Activated naive CD4-positive, alpha-beta T cell treated with anti-CD3 and anti-CD28 coated beads, Interleukin-2, amount 10 ng/mL, durations not matched to agents 7 days and 5 days (primary cell): ENCODE data around the gene IL17RE.
A peak's percentile ranks its signal among the peaks of the same experiment; 100 is the strongest.

Experiments
- CTCF ChIA-PET: fragments of 350-600 bp; sonication (Branson Sonifier 250); formaldehyde crosslinking; loops from one replicate; lab custom pipeline; 2021; ENCODE audit warnings: antibody characterized with exemption; lab: Charles Lee
- DNase-seq: peaks from one replicate; pipeline ENCODE4 v3.0.0-alpha.2; 2020
- H3K27ac Mint-ChIP-seq: one replicate; pipeline ENCODE4 v1.8.0; 2021; ENCODE audit warnings: mild to moderate bottlenecking, moderate library complexity, mixed read lengths
- H3K27me3 Mint-ChIP-seq: one replicate; pipeline ENCODE4 v1.8.0; 2021; ENCODE audit warnings: mild to moderate bottlenecking, mixed read lengths
- H3K36me3 Mint-ChIP-seq: one replicate; pipeline ENCODE4 v1.8.0; 2021; ENCODE audit warnings: mixed read lengths
- H3K4me1 Mint-ChIP-seq: one replicate; pipeline ENCODE4 v1.8.0; 2021; ENCODE audit warnings: mixed read lengths
- H3K4me3 Mint-ChIP-seq: one replicate; pipeline ENCODE4 v1.8.0; 2021; ENCODE audit warnings: mild to moderate bottlenecking, moderate library complexity, mixed read lengths
- H3K9me3 Mint-ChIP-seq: one replicate; pipeline ENCODE4 v1.8.0; 2021; ENCODE audit warnings: mixed read lengths

IL17RE gene

GRCh38 chr3:9906480-9906879 lies 3.8 kb downstream of the IL17RE start:
- DNase-seq, result no peak
- Mint-ChIP-seq H3K9me3 (no peaks in the 10 kb centered on the region), H3K4me1 (peaks cover 26% of the 10 kb centered on the region), H3K27me3 (peaks cover 14% of the 10 kb centered on the region), H3K36me3 (no peaks in the 10 kb centered on the region), H3K4me3 (no peak overlapping the region), H3K27ac (no peak overlapping the region)
- CTCF ChIA-PET, result no interaction called here

- CTCF ChIA-PET, result interaction anchor here (0.9 kb wide), 1 partner anchor 81 kb away, joined by 3 read pairs; no protein-coding TSS in a partner anchor
- Mint-ChIP-seq H3K4me1 (peaks cover 8% of the 10 kb centered on the region), H3K36me3 (no peaks in the 10 kb centered on the region), H3K4me3 (no peak overlapping the region), H3K9me3 (no peaks in the 10 kb centered on the region), H3K27me3 (peaks cover 17% of the 10 kb centered on the region), H3K27ac (no peak overlapping the region)
- no peak for DNase-seq
These were observed 5.6 kb downstream of the IL17RE start for GRCh38 chr3:9908286-9908685.

GRCh38 chr3:9909221-9910013 lies 6.8 kb downstream of the IL17RE start:
- DNase-seq, result no peak
- no peaks in the 10 kb centered on the region for H3K9me3 Mint-ChIP-seq

GRCh38 chr3:9911863-9912262 lies 9.2 kb downstream of the IL17RE start:
- Mint-ChIP-seq H3K4me3 (no peak overlapping the region), H3K27me3 (peaks cover 39% of the 10 kb centered on the region), H3K9me3 (no peaks in the 10 kb centered on the region), H3K4me1 (peaks cover 16% of the 10 kb centered on the region), H3K36me3 (no peaks in the 10 kb centered on the region), H3K27ac (no peak overlapping the region)
- CTCF ChIA-PET, result no interaction called here
- DNase-seq, result no peak

More at GRCh38 chr3:9909221-9910013, 6.8 kb downstream of the IL17RE start:
- Mint-ChIP-seq H3K36me3 (no peaks in the 10 kb centered on the region), H3K27ac (no peak overlapping the region), H3K4me1 (no peaks in the 10 kb centered on the region), H3K27me3 (peaks cover 28% of the 10 kb centered on the region), H3K4me3 (no peak overlapping the region)
- CTCF ChIA-PET, result no interaction called here

DNA sequence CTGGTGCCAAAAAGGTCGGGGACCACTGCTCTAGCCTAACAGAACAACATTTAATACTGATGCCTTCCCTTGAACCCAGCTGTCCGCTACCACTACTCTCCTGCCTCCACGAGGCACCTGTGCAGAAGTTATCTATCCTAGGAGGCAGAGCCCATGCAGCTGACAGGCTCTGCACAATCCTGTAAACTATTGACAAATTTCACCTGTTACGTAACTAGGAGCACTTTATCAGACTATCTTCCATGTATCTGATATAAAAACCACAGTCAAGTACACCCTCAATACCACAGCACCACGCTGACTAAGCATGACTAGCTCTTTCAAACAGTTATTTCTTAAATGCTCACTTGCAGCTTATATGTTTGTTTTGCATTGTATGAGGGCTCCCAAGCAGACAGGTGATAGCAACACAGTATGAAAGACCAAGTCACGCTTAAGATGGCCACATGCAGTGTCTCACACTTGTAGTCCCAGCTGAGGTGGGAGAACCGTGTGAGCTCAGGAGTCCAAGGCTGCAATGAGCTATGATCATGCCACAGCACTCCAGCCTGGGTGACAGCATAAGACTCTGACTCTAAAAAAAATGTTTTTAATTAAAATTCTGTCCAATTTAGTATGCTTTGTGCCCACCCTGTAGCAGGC lies 9.8 kb downstream of the IL17RE start:
- CTCF ChIA-PET, result interaction anchor here (2.2 kb wide), 1 partner anchor 19 kb away, joined by 15 read pairs; no protein-coding TSS in a partner anchor

DNA sequence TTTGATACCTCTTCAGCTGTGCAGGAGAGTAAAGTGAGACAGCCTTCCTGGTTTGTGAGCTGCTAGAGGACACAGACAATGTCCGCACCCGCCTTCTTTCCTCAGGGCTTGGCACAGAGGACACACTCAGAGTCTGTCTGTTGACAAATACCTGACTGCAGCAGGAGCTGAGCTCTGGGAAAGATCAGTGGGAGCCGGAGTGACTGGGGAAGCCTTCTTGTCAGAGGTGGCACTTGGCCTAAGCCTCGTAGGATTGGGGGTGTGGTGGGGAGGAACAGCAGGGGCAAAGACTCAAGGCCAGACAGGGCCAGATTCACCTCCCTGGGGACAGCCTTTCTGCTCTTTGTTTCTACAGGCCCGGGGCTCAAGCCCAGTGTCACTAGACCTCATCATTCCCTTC lies 11.0 kb downstream of the IL17RE start:
- no peak overlapping the region for H3K27ac Mint-ChIP-seq
- no peaks in the 10 kb centered on the region for H3K36me3 Mint-ChIP-seq
- H3K4me3 Mint-ChIP-seq, result no peak overlapping the region
- CTCF ChIA-PET, result interaction anchor here (0.7 to 2.2 kb wide), 3 partner anchors 10 to 69 kb away, joined by 3 to 15 read pairs (median 4); partner anchors contain the start of gene RPUSD3
- peaks cover 50% of the 10 kb centered on the region for H3K27me3 Mint-ChIP-seq
- no peaks in the 10 kb centered on the region for H3K9me3 Mint-ChIP-seq
- DNase-seq, result no peak
- H3K4me1 Mint-ChIP-seq, result peaks cover 16% of the 10 kb centered on the region

More for the DNA sequence above, 9.8 kb downstream of the IL17RE start:
- peaks cover 45% of the 10 kb centered on the region for H3K27me3 Mint-ChIP-seq
- no peak overlapping the region for H3K27ac Mint-ChIP-seq
- H3K4me3 Mint-ChIP-seq, result no peak overlapping the region
- H3K9me3 Mint-ChIP-seq, result no peaks in the 10 kb centered on the region
- DNase-seq, result no peak
- peaks cover 16% of the 10 kb centered on the region for H3K4me1 Mint-ChIP-seq
- H3K36me3 Mint-ChIP-seq, result no peaks in the 10 kb centered on the region

- H3K4me1 Mint-ChIP-seq, result peaks cover 16% of the 10 kb centered on the region
- H3K27ac Mint-ChIP-seq, result no peak overlapping the region
- CTCF ChIA-PET, result interaction anchor here (0.7 to 2.2 kb wide), 3 partner anchors 11 to 70 kb away, joined by 3 to 15 read pairs (median 4); partner anchors contain the start of gene RPUSD3
- no peaks in the 10 kb centered on the region for H3K9me3 Mint-ChIP-seq
- H3K36me3 Mint-ChIP-seq, result no peaks in the 10 kb centered on the region
- H3K4me3 Mint-ChIP-seq, result no peak overlapping the region
- no peak for DNase-seq
- H3K27me3 Mint-ChIP-seq, result peaks cover 50% of the 10 kb centered on the region
These were observed 11.4 kb downstream of the IL17RE start for GRCh38 chr3:9914011-9914410.

GRCh38 chr3:9914559-9915253 lies 12.1 kb downstream of the IL17RE start:
- CTCF ChIA-PET, result interaction anchor here (0.7 to 2.6 kb wide), 4 partner anchors 11 to 70 kb away, joined by 3 to 18 read pairs (median 10); partner anchors contain the start of gene RPUSD3
- Mint-ChIP-seq H3K4me1 (peaks cover 16% of the 10 kb centered on the region), H3K36me3 (no peaks in the 10 kb centered on the region), H3K27ac (no peak overlapping the region), H3K27me3 (peaks cover 51% of the 10 kb centered on the region), H3K4me3 (peak overlapping the region; percentile 68), H3K9me3 (no peaks in the 10 kb centered on the region)
- no peak for DNase-seq

GRCh38 chr3:9915254-9916141 lies 12.8 kb downstream of the IL17RE start:
- no peak overlapping the region for H3K27ac Mint-ChIP-seq
- H3K36me3 Mint-ChIP-seq, result no peaks in the 10 kb centered on the region
- CTCF ChIA-PET, result interaction anchor here (0.7 to 2.6 kb wide), 4 partner anchors 16 to 140 kb away, joined by 3 to 18 read pairs (median 3); no protein-coding TSS in a partner anchor

GRCh38 chr3:9916346-9916733 lies 13.7 kb downstream of the IL17RE start:
- CTCF ChIA-PET, result interaction anchor here (0.7 to 2.6 kb wide), 3 partner anchors 16 to 141 kb away, joined by 3 to 18 read pairs (median 3); no protein-coding TSS in a partner anchor
- Mint-ChIP-seq H3K4me3 (peak overlapping the region; percentile 60), H3K27me3 (peaks cover 62% of the 10 kb centered on the region), H3K27ac (no peak overlapping the region), H3K36me3 (no peaks in the 10 kb centered on the region), H3K9me3 (no peaks in the 10 kb centered on the region), H3K4me1 (peaks cover 16% of the 10 kb centered on the region)
- no peak for DNase-seq

More at GRCh38 chr3:9915254-9916141, 12.8 kb downstream of the IL17RE start:
- peak overlapping the region; percentile 68 for H3K4me3 Mint-ChIP-seq
- H3K9me3 Mint-ChIP-seq, result no peaks in the 10 kb centered on the region
- peak; percentile 56 for DNase-seq
- peaks cover 59% of the 10 kb centered on the region for H3K27me3 Mint-ChIP-seq
- peaks cover 16% of the 10 kb centered on the region for H3K4me1 Mint-ChIP-seq

DNA sequence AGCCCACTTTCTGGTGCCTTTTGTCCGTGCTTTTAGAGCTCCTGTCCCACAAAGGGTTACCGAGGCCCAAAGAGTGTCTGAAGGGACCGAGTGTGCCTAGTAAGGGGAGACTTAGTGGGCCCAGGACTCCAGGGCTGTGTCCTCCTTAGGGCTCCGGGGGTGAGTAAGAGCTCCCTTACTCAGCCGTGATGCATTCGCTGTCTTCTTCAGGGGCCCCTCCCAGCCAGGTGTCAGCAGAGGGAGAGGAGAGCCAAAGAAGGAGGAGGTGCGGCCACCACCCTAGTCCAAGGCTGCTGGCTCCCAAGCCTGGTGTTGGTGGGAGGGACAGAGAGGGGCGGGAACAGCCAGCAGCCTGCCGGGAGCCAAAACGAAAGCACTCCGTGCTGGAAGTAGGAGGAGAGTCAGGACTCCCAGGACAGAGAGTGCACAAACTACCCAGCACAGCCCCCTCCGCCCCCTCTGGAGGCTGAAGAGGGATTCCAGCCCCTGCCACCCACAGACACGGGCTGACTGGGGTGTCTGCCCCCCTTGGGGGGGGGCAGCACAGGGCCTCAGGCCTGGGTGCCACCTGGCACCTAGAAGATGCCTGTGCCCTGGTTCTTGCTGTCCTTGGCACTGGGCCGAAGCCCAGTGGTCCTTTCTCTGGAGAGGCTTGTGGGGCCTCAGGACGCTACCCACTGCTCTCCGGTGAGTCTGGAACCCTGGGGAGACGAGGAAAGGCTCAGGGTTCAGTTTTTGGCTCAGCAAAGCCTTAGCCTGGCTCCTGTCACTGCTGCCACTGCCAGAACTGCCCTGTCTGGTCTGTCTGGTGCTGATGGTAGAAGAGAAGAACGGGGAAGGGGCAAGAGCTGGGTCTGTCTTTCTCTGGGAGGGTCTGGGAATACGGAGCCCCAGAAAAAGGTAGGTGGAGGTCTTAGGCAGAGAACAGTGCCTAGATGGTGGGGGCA lies 14.4 kb downstream of the IL17RE start, which contains the start of gene IL17RC:
IL17RC (plus strand) TSS at position 365 of the 947 bp plus-strand sequence; CDS start at position 583, 218 bp downstream.
- Mint-ChIP-seq H3K36me3 (no peaks in the 10 kb centered on the region), H3K4me3 (peak within 1 kb of the TSS; percentile 68), H3K9me3 (no peaks in the 10 kb centered on the region), H3K27ac (no peak within 1 kb of the TSS), H3K27me3 (peaks cover 57% of the 10 kb centered on the region), H3K4me1 (peaks cover 16% of the 10 kb centered on the region)
- CTCF ChIA-PET, result interaction anchor here (1.3 to 2.6 kb wide), 2 partner anchors 14 to 15 kb away, joined by 4 to 18 read pairs; partner anchors contain the start of gene IL17RE
- DNase-seq, result peak; percentile 55

- no peak for DNase-seq
- Mint-ChIP-seq H3K27me3 (peaks cover 62% of the 10 kb centered on the region), H3K4me3 (no peak overlapping the region), H3K36me3 (no peaks in the 10 kb centered on the region), H3K4me1 (peaks cover 16% of the 10 kb centered on the region), H3K9me3 (no peaks in the 10 kb centered on the region), H3K27ac (no peak overlapping the region)
- CTCF ChIA-PET, result interaction anchor here (1.3 to 2.6 kb wide), 2 partner anchors 14 to 15 kb away, joined by 4 to 18 read pairs; partner anchors contain the start of gene IL17RE
These were observed 15.2 kb downstream of the IL17RE start for GRCh38 chr3:9917820-9918219.
